Ovary (tissue), 9 donors: ENCODE results near the gene KIF16B. TPM values are rescaled to one million over a fixed set of nuclear protein-coding genes. Genes with fewer than 3 reads are reported as not detected.

Experiments used
- DNase-seq, 5 donors: peaks; one replicate each; pipeline ENCODE4 v3.0.0-alpha.2; 2019 to 2020
- H3K27ac ChIP-seq, 2 donors: fragments of 200-600 bp; one replicate each; pipeline versions ENCODE4 v1.5.1 to v1.8.0; 2019 to 2022
- H3K27me3 ChIP-seq: fragments of 200-600 bp; one replicate; pipeline ENCODE4 v1.8.0; 2022
- H3K36me3 ChIP-seq: fragments of 200-600 bp; sonication (generic); one replicate; pipeline ENCODE4 v1.5.1; 2019
- H3K4me1 ChIP-seq: one replicate; pipeline ENCODE4 v1.8.1; 2013; ENCODE audit warnings: mild to moderate bottlenecking, moderate library complexity; ENCODE audit not compliant: insufficient read depth
- H3K4me3 ChIP-seq: fragments of 200-600 bp; sonication (generic); one replicate; pipeline ENCODE4 v1.5.1; 2017
- H3K9me3 ChIP-seq, 2 donors: fragments of 200-600 bp in 1 of 2; sonication (generic) in 1 of 2; one replicate each; pipeline versions ENCODE4 v1.5.1 to v1.8.1; 2013 to 2019; ENCODE audit warnings: mild to moderate bottlenecking in 1 of 2, moderate library complexity in 1 of 2
- CTCF ChIP-seq, 3 donors: fragments of 450-650 bp in 2 of 3; fragments of 200-600 bp in 1 of 3; IDR thresholded peaks; one replicate each; pipeline versions ENCODE4 v1.5.1 to v1.8.0; 2016 to 2022; ENCODE audit warnings: antibody characterized with exemption in 3 of 3, mild to moderate bottlenecking in 1 of 3
- EP300 ChIP-seq: sonication (generic); formaldehyde crosslinking; IDR thresholded peaks from one replicate; pipeline ENCODE4 v1.6.1; 2017; ENCODE audit warnings: antibody characterized with exemption
- POLR2A ChIP-seq: fragments of 450-650 bp; IDR thresholded peaks from one replicate; pipeline ENCODE4 v1.6.1; 2017; ENCODE audit warnings: antibody characterized with exemption, mild to moderate bottlenecking, moderate library complexity
- WGBS, 3 donors: extraction: QIAGEN DNeasy Blood & Tissue Kit in 1 of 3; methylation state at CpG; one replicate each; pipeline versions ENCODE4 v1.1.5 to v1.1.7; 2013 to 2017; 5-methylcytosine and 5-hydroxymethylcytosine counted together
- intact Hi-C, 4 donors: fragments of 100-400 bp; cut with DNase I; formaldehyde crosslinking; loops; one replicate each; pipeline versions ENCODE4 v1.11.0 to v1.15.1; 2022 to 2023
- polyA plus RNA-seq, 2 donors: library from polyadenylated mRNA; stranded (reverse); fragments of 200-250 nt in 1 of 2; fragments of 350-450 nt in 1 of 2; fragmentation: Illumina TruSeq in 1 of 2; extraction: RNeasy Lipid Tissue Mini Kit (QIAGEN cat#74804) in 1 of 2; gene quantifications; one replicate each; pipeline ENCODE4 v1.2.3, GENCODE V29; 2013 to 2014
- total RNA-seq, 7 donors: library from RNA; depleted of rRNA in 2 of 7; stranded (reverse); fragments of >200 nt in 2 of 7; fragmentation: NEBNext Ultra II Directional in 3 of 7; extraction: Animal tissue kit (Norgen Biotek cat#: 25700) in 3 of 7; gene quantifications; one replicate each; pipeline versions ENCODE4 v1.1.0 to v1.2.4, GENCODE V29; 2016 to 2023
- donor health status: DM: no; HTN: no; CAD: no; lungs with moderate emphysema.
- donor health status: DM: no; HTN: no; CAD: no.
- donor health status: Bipolar disorder and iron deficiency.
- donor health status: DM: yes; HTN: yes; CAD: no.
- donor health status: DM: no; HTN: no; CAD: no.
- donor health status: DM: yes; HTN: yes; CAD: no.

Gene KIF16B
- total and polyA plus RNA-seq, 9 donors: 10.9 to 28.1 (median 20.2) TPM

- no peaks in the 10 kb centered on the region for H3K36me3 ChIP-seq
- no peak overlapping the region for H3K4me3 ChIP-seq
- no peaks in the 10 kb centered on the region for H3K27me3 ChIP-seq
- no peak overlapping the region for H3K27ac ChIP-seq
- H3K9me3 ChIP-seq: no peaks in the 10 kb centered on the region
- TF ChIP-seq CTCF (IDR thresholded peaks at IDR 0.05) (no peak), POLR2A (no peak), EP300 (no peak)
- intact Hi-C loops: no loop called here
- H3K4me1 ChIP-seq: peaks cover 3% of the 10 kb centered on the region
- DNase-seq: no peak
- 40 to 72% (median 67%) methylated on average over 3 of the region's 3 CpGs for WGBS, 3 donors
These were observed 84.6 kb downstream of the KIF16B start for GRCh38 chr20:16488616-16489015.

GRCh38 chr20:16488086-16488485, 85.2 kb downstream of the KIF16B start:
- Histone ChIP-seq H3K27me3 (no peaks in the 10 kb centered on the region), H3K4me1 (peaks cover 2% of the 10 kb centered on the region), H3K9me3 (no peaks in the 10 kb centered on the region), H3K4me3 (no peak overlapping the region), H3K27ac (no peak overlapping the region), H3K36me3 (no peaks in the 10 kb centered on the region)
- DNase-seq: no peak
- TF ChIP-seq EP300: no peak
- no peak for TF ChIP-seq POLR2A
- no peak for TF ChIP-seq CTCF (IDR thresholded peaks at IDR 0.05)
- 63 to 77% (median 66%) methylated on average over 8 of the region's 8 CpGs for WGBS, 3 donors
- intact Hi-C loops: no loop called here

GRCh38 chr20:16486532-16486931, 86.7 kb downstream of the KIF16B start:
- TF ChIP-seq EP300: no peak
- TF ChIP-seq CTCF (IDR thresholded peaks at IDR 0.05): no peak
- TF ChIP-seq POLR2A: no peak
- peaks cover under 1% of the 10 kb centered on the region for H3K4me1 ChIP-seq
- WGBS, 3 donors: 85 to 91% (median 89%) methylated on average over 6 of the region's 6 CpGs

GRCh38 chr20:16485401-16485800, 87.8 kb downstream of the KIF16B start:
- no peak for TF ChIP-seq POLR2A
- H3K4me3 ChIP-seq: no peak overlapping the region
- intact Hi-C loops: no loop called here
- H3K4me1 ChIP-seq: no peaks in the 10 kb centered on the region
- 56 to 77% (median 60%) methylated on average over 1 of the region's 1 CpG for WGBS, 3 donors
- H3K36me3 ChIP-seq: no peaks in the 10 kb centered on the region
- H3K27me3 ChIP-seq: no peaks in the 10 kb centered on the region
- no peak for DNase-seq
- H3K9me3 ChIP-seq: no peaks in the 10 kb centered on the region
- H3K27ac ChIP-seq: no peak overlapping the region

More at GRCh38 chr20:16486532-16486931, 86.7 kb downstream of the KIF16B start:
- Histone ChIP-seq H3K9me3 (no peaks in the 10 kb centered on the region), H3K27ac (no peak overlapping the region), H3K4me3 (no peak overlapping the region), H3K36me3 (no peaks in the 10 kb centered on the region), H3K27me3 (no peaks in the 10 kb centered on the region)
- no peak for DNase-seq
- intact Hi-C loops: no loop called here

DNA sequence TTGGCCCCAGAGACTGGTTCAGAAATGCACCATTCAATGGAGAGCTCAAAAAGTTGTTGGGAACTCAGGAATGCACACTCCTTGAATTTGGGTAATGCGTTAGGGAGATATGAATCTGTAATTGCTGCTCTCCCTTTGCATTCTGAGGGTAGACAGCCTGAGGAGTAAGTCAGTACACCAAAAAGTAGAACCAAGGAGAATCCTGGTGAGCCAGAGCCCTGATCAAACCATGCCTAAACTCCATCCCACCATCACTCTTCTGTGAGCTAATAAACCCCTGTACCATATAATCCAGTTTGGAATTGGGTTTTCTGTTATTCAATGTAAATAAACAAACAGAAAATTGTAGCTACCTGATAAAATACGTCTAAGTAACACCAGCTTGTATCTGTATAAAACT, 90.2 kb downstream of the KIF16B start:
- H3K36me3 ChIP-seq: no peaks in the 10 kb centered on the region
- H3K27ac ChIP-seq: no peak overlapping the region
- TF ChIP-seq CTCF (IDR thresholded peaks at IDR 0.05) (no peak), POLR2A (no peak), EP300 (no peak)
- H3K4me1 ChIP-seq: no peaks in the 10 kb centered on the region
- H3K9me3 ChIP-seq: no peaks in the 10 kb centered on the region
- DNase-seq: no peak
- intact Hi-C loops: no loop called here
- H3K27me3 ChIP-seq: no peaks in the 10 kb centered on the region
- 98 to 100% (median 99%) methylated on average over 2 of the region's 2 CpGs for WGBS, 3 donors
- H3K4me3 ChIP-seq: no peak overlapping the region
